Caco-2 (cell line): ENCODE measurements around the gene PDE5A. TPM values are rescaled to one million over a fixed set of nuclear protein-coding genes. Genes with fewer than 3 reads are reported as not detected.

Experiments
- Bru-seq: library from RNA; stranded (reverse); fragments of 400-500 nt; gene quantifications from one replicate; lab custom pipeline; 2021; lab: Mats Ljungman, UMichigan
- BruChase-seq, 2 experiments: library from RNA; stranded (reverse); fragments of 400-500 nt; gene quantifications; one replicate each; lab custom pipeline; 2021; lab: Mats Ljungman, UMichigan
- BruUV-seq: library from RNA; stranded (reverse); fragments of 400-500 nt; replicated peaks from 2 replicates; lab custom pipeline; 2021; lab: Mats Ljungman, UMichigan
- CTCF ChIA-PET: fragments of 300-600 bp; sonication (Branson Sonifier 250); formaldehyde crosslinking; loops from one replicate; lab custom pipeline; 2022; ENCODE audit warnings: antibody characterized with exemption; lab: Charles Lee
- POLR2A ChIA-PET: fragments of 300-600 bp; sonication (Branson Sonifier 250); formaldehyde crosslinking; loops from one replicate; lab custom pipeline; 2022; ENCODE audit warnings: antibody characterized with exemption; lab: Charles Lee
- DNase-seq, 2 experiments: peaks; one replicate each; pipeline versions ENCODE4 v3.0.0 to v3.0.0-alpha.2; 2020 to 2022
- H3K27me3 ChIP-seq: replicated peaks from 2 replicates; pipeline ENCODE4 v1.6.0; 2011; ENCODE audit warnings: low read length; ENCODE audit not compliant: control insufficient read depth, insufficient read depth
- H3K36me3 ChIP-seq: 2 replicates; pipeline ENCODE4 v1.5.1; 2011; ENCODE audit warnings: low read length; ENCODE audit not compliant: control insufficient read depth, insufficient read depth
- H3K4me1 ChIP-seq: fragments of 250-450 bp; sonication (Bioruptor Pico); 2 replicates; pipeline ENCODE4 v1.5.1; 2020; ENCODE audit warnings: mild to moderate bottlenecking
- H3K4me3 ChIP-seq: 2 replicates; pipeline ENCODE4 v1.5.1; 2011; ENCODE audit warnings: low read depth, mild to moderate bottlenecking, control low read depth, low read length
- H3K9me3 ChIP-seq: fragments of 250-450 bp; sonication (Bioruptor Pico); 2 replicates; pipeline ENCODE4 v1.5.1; 2020; ENCODE audit warnings: mild to moderate bottlenecking, moderate library complexity
- H3K27ac Mint-ChIP-seq: one replicate; pipeline ENCODE4 v1.8.0; 2022; ENCODE audit warnings: mixed read lengths; ENCODE audit not compliant: unreplicated experiment
- H3K27me3 Mint-ChIP-seq: one replicate; pipeline ENCODE4 v1.8.0; 2022; ENCODE audit warnings: mixed read lengths; ENCODE audit not compliant: insufficient read depth, unreplicated experiment
- H3K36me3 Mint-ChIP-seq: one replicate; pipeline ENCODE4 v1.8.0; 2022; ENCODE audit warnings: mild to moderate bottlenecking, mixed read lengths; ENCODE audit not compliant: insufficient read depth, unreplicated experiment
- H3K4me1 Mint-ChIP-seq: one replicate; pipeline ENCODE4 v1.8.0; 2022; ENCODE audit warnings: low read depth, mixed read lengths; ENCODE audit not compliant: unreplicated experiment
- H3K4me3 Mint-ChIP-seq: one replicate; pipeline ENCODE4 v1.8.0; 2022; ENCODE audit warnings: mild to moderate bottlenecking, moderate library complexity, mixed read lengths; ENCODE audit not compliant: unreplicated experiment
- H3K9me3 Mint-ChIP-seq: one replicate; pipeline ENCODE4 v1.8.0; 2022; ENCODE audit warnings: mixed read lengths; ENCODE audit not compliant: unreplicated experiment
- CTCF ChIP-seq, 2 experiments: fragments of 200-600 bp in 1 of 2; IDR thresholded peaks; 1 replicate in 1 of 2; 2 replicates in 1 of 2; pipeline versions ENCODE4 v1.5.1 to v1.8.0; 2011 to 2022; ENCODE audit warnings: antibody characterized with exemption in 1 of 2, control low read depth in 1 of 2, inconsistent platforms in 1 of 2, low read depth in 1 of 2, low read length in 1 of 2, mild to moderate bottlenecking in 1 of 2, moderate library complexity in 1 of 2; ENCODE audit not compliant: insufficient read depth in 1 of 2, severe bottlenecking in 1 of 2, unreplicated experiment in 1 of 2
- intact Hi-C: fragments of 100-400 bp; cut with micrococcal nuclease; formaldehyde crosslinking; loops from one replicate; pipeline ENCODE4 v1.10.0; 2022; ENCODE audit not compliant: unreplicated experiment
- long read RNA-seq: library from polyadenylated mRNA; stranded (forward); transcript quantifications from one replicate; pipeline ENCODE4 v2.0.0, GENCODE V29; 2022
- total RNA-seq: library from RNA; stranded (reverse); gene quantifications from 2 replicates; pipeline ENCODE4 v1.2.3, GENCODE V29; 2022

Gene PDE5A
- total RNA-seq (7.9 and 10.8 TPM in 2 replicates), Bru-seq, nascent RNA (percentile 60 among the genes with signal in this experiment), BruChase-seq, experiment 1, labeled RNA remaining after a 2-hour chase (percentile 58 among the genes with signal in this experiment), BruChase-seq, experiment 2, labeled RNA remaining after a 6-hour chase (percentile 56 among the genes with signal in this experiment)
- long read RNA-seq, full-length matches to known transcripts: 3 of 9 reads
- long read RNA-seq, partial matches to known transcripts: 1 of 9 reads
- long read RNA-seq, other reads (novel, unspliced or antisense): 5 of 9 reads

GRCh38 chr4:119628281-119629141, at the start of gene PDE5A:
PDE5A (minus strand) TSS chr4:119628804; CDS start chr4:119628671, 133 bp downstream.
- intact Hi-C loops: loop anchor here (1.0 to 5.0 kb wide), 7 partner anchors 31 to 647 kb away; no protein-coding TSS in a partner anchor
- Mint-ChIP-seq H3K4me3 (peak within 1 kb of the TSS; percentile 90), H3K27ac (peak within 1 kb of the TSS; percentile 70), H3K27me3 (no peaks in the 10 kb centered on the region), H3K9me3 (no peaks in the 10 kb centered on the region), H3K36me3 (no peaks in the 10 kb centered on the region), H3K4me1 (peaks cover 5% of the 10 kb centered on the region)
- peak; percentile 82 to 91 for DNase-seq
- peak; percentile 58 to 80 for TF ChIP-seq CTCF (IDR thresholded peaks at IDR 0.05; ENCODE audit: insufficient read depth in 1 of 2, low read depth in 1 of 2, low read length in 1 of 2, severe bottlenecking in 1 of 2, unreplicated experiment in 1 of 2)
- Histone ChIP-seq H3K4me3 (peak within 1 kb of the TSS; percentile 69), H3K27me3 (no peaks in the 10 kb centered on the region), H3K36me3 (no peaks in the 10 kb centered on the region), H3K9me3 (no peaks in the 10 kb centered on the region), H3K4me1 (no peaks in the 10 kb centered on the region; the same call in 1 of the 2 replicates)
- POLR2A ChIA-PET: interaction anchor here (0.6 kb wide), 1 partner anchor 26 kb away, joined by 3 read pairs; no protein-coding TSS in a partner anchor
- CTCF ChIA-PET: interaction anchor here (0.6 to 1.6 kb wide), 18 partner anchors 13 to 428 kb away, joined by 3 to 18 read pairs (median 4); no protein-coding TSS in a partner anchor
- no TSS peak for BruUV-seq

GRCh38 chr4:119676101-119676500, 47.5 kb upstream of the PDE5A start:
- no peaks in the 10 kb centered on the region for H3K4me1 ChIP-seq
- DNase-seq: no peak
- Mint-ChIP-seq H3K4me1 (no peaks in the 10 kb centered on the region), H3K4me3 (no peak overlapping the region), H3K27ac (no peak overlapping the region), H3K36me3 (no peaks in the 10 kb centered on the region), H3K27me3 (no peaks in the 10 kb centered on the region), H3K9me3 (no peaks in the 10 kb centered on the region)
- H3K36me3 ChIP-seq: no peaks in the 10 kb centered on the region
- ChIA-PET CTCF (no interaction called here), POLR2A (no interaction called here)
- H3K27me3 ChIP-seq: no peaks in the 10 kb centered on the region
- no peak for TF ChIP-seq CTCF (IDR thresholded peaks at IDR 0.05; ENCODE audit: insufficient read depth in 1 of 2, low read depth in 1 of 2, low read length in 1 of 2, severe bottlenecking in 1 of 2, unreplicated experiment in 1 of 2)
- H3K4me3 ChIP-seq: no peak overlapping the region
- intact Hi-C loops: no loop called here
- no peaks in the 10 kb centered on the region for H3K9me3 ChIP-seq
- BruUV-seq: no TSS peak

GRCh38 chr4:119675391-119675790, 46.8 kb upstream of the PDE5A start:
- Mint-ChIP-seq H3K4me1 (no peaks in the 10 kb centered on the region), H3K9me3 (no peaks in the 10 kb centered on the region), H3K27me3 (no peaks in the 10 kb centered on the region), H3K4me3 (no peak overlapping the region), H3K27ac (no peak overlapping the region), H3K36me3 (no peaks in the 10 kb centered on the region)
- no peak for TF ChIP-seq CTCF (IDR thresholded peaks at IDR 0.05; ENCODE audit: insufficient read depth in 1 of 2, low read depth in 1 of 2, low read length in 1 of 2, severe bottlenecking in 1 of 2, unreplicated experiment in 1 of 2)
- no peak overlapping the region for H3K4me3 ChIP-seq
- POLR2A ChIA-PET: no interaction called here
- intact Hi-C loops: no loop called here
- H3K36me3 ChIP-seq: no peaks in the 10 kb centered on the region
- no peak for DNase-seq
- no peaks in the 10 kb centered on the region for H3K9me3 ChIP-seq
- H3K27me3 ChIP-seq: no peaks in the 10 kb centered on the region
- H3K4me1 ChIP-seq: no peaks in the 10 kb centered on the region
- CTCF ChIA-PET: no interaction called here
- BruUV-seq: no TSS peak
